Breast epithelium (tissue), 3 donors: Measurements from ENCODE around the gene NSF.
"Not testable (repeated sequence)": the region's sequence is repeated elsewhere in the genome, so short reads cannot be mapped to it uniquely, and the experiment has no call there.

Experiments
- CTCF ChIP-seq, 3 donors: fragments of 450-650 bp; IDR thresholded peaks; one replicate each; pipeline ENCODE4 v1.5.1; 2016 to 2017; ENCODE audit warnings: antibody characterized with exemption in 3 of 3, mild to moderate bottlenecking in 3 of 3, moderate library complexity in 3 of 3
- POLR2AphosphoS5 ChIP-seq, 3 donors: sonication (generic); formaldehyde crosslinking; IDR thresholded peaks; one replicate each; pipeline ENCODE4 v1.6.1; 2017; ENCODE audit warnings: antibody characterized with exemption in 3 of 3

- not testable (repeated sequence) for TF ChIP-seq CTCF, POLR2AphosphoS5 (IDR thresholded peaks at IDR 0.05)
These were observed 23.4 kb downstream of the NSF start for GRCh38 chr17:46613876-46614275.
